ENCODE results near the gene NANS.
"Not testable (repeated sequence)": the region's sequence is repeated elsewhere in the genome, so short reads cannot be mapped to it uniquely, and the experiment has no call there.

The NANS gene

DNA sequence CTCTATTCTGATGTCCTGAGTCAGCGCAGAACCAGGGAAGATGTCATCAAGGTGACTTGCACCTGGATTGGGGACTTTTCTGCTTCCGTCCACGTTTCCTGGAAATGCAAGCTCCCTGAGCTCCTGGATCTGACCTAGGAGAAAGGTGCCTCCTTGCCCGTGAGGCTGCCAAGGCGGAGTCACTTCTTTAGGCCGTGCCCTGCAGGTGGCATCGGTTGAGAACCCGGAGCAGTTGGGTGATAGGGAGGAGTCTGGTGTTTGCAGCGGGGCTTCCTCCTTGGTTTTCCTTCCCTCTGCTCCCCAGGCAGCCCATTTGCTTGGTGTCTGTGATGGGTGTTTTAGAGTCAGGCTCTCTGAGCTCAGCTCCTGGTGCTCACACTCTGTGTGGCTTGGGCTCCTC is 15.2 kb downstream of the NANS start:
- TF ChIP-seq, protein P1, sequence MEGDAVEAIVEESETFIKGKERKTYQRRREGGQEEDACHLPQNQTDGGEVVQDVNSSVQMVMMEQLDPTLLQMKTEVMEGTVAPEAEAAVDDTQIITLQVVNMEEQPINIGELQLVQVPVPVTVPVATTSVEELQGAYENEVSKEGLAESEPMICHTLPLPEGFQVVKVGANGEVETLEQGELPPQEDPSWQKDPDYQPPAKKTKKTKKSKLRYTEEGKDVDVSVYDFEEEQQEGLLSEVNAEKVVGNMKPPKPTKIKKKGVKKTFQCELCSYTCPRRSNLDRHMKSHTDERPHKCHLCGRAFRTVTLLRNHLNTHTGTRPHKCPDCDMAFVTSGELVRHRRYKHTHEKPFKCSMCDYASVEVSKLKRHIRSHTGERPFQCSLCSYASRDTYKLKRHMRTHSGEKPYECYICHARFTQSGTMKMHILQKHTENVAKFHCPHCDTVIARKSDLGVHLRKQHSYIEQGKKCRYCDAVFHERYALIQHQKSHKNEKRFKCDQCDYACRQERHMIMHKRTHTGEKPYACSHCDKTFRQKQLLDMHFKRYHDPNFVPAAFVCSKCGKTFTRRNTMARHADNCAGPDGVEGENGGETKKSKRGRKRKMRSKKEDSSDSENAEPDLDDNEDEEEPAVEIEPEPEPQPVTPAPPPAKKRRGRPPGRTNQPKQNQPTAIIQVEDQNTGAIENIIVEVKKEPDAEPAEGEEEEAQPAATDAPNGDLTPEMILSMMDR (conservative IDR thresholded peaks at IDR 0.05; ENCODE audit: low read depth, low read length), result no peak
- Histone ChIP-seq H2AFZ (ENCODE audit: low read depth) (no peak overlapping the region), H3K4me3 (IDR thresholded peaks at IDR 0.05; ENCODE audit: insufficient read depth, low read depth, low read length) (no peak overlapping the region), H4K20me1 (ENCODE audit: insufficient read depth) (no peaks in the 10 kb centered on the region), H3K36me3 (ENCODE audit: insufficient read depth) (no peaks in the 10 kb centered on the region), H3K9ac (no peak overlapping the region), H3K4me2 (no peak overlapping the region), H3K27ac (no peak overlapping the region), H3K79me2 (ENCODE audit: insufficient read depth, low read depth) (peaks cover 5% of the 10 kb centered on the region; the same call in 1 of the 2 replicates), H3K4me1 (ENCODE audit: low read depth, poor library complexity, severe bottlenecking) (peaks cover 13% of the 10 kb centered on the region), H3K27me3 (ENCODE audit: insufficient read depth, low read depth) (no peaks in the 10 kb centered on the region)

DNA sequence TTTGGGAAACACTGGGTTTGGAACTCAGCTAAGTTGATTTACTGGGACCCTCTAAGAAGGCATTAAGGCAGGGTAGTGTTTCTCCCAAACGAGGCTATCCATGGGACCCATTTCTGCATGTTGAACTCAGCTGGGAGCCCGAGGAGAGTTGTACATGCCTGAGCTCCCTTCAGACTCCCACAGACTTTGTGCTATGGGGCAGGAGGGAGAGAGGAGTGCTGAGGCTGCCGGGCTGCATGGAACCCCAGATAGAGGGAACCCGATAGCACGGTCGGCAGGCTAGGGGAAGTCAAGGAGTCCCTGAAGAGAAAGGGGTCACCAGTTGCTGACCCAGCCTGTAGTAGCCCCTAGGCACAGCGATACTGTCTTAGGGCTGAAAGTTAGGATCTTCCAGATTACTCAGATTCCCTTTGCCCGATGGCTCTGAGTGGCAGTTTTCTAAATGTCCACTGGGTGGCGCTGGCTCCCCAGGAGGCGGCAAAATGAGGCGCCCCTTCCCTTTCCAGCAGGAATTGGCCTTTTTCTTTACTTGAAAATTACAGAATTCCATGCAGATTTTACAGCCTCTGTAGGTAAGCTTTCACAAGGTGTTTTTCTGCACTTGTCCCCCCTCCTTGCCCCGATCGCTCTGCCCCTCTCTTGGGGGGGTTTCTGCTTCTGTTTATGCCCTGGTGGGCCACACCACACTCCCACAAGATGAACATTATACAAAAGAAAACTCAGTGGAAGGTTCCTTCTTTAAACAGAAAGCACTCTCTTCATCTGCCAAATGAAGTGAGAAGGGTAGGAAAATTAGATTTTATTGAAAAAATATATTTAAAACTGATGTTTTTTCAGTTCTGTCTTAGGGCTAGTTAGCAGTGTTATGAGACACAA is 17.8 kb downstream of the NANS start:
- H3K36me3 ChIP-seq (ENCODE audit: insufficient read depth), result no peaks in the 10 kb centered on the region
- no peak overlapping the region for H2AFZ ChIP-seq (ENCODE audit: low read depth)
- no peak overlapping the region for H3K4me3 ChIP-seq (IDR thresholded peaks at IDR 0.05; ENCODE audit: insufficient read depth, low read depth, low read length)
- H3K9ac ChIP-seq, result no peak overlapping the region
- H3K4me1 ChIP-seq (ENCODE audit: low read depth, poor library complexity, severe bottlenecking), result peaks cover 13% of the 10 kb centered on the region
- no peaks in the 10 kb centered on the region for H4K20me1 ChIP-seq (ENCODE audit: insufficient read depth)
- H3K27ac ChIP-seq, result no peak overlapping the region
- TF ChIP-seq, protein P1 (conservative IDR thresholded peaks at IDR 0.05; ENCODE audit: low read depth, low read length), result peak; percentile 97
- peaks cover 4% of the 10 kb centered on the region; the same call in 1 of the 2 replicates for H3K79me2 ChIP-seq (ENCODE audit: insufficient read depth, low read depth)
- no peaks in the 10 kb centered on the region for H3K27me3 ChIP-seq (ENCODE audit: insufficient read depth, low read depth)
- peak overlapping the region; percentile 37; the same call in 1 of the 2 replicates for H3K4me2 ChIP-seq

DNA sequence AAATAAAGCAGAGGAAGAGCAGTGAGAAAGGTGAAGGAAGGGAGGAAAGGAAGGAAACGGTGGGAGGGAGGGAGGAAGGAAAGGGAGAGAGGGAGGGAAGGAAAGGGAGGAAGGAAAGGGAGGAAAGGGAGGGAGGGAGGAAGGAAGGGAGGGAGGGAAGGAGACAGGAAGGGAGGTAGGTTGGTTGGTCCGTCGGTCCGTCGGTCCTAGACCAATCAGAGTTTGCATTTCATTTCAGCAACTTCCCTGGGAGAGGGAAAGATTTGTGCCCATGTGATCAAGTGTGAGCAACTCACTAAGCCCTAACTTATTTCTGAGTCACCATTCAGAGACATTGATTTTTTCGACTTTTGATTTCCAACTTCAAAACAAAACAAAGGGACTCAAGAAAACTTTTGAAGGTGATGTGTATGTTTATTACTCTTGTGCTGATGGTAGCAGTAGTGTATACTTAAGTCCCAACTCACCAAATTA is 18.8 kb downstream of the NANS start:
- Histone ChIP-seq H3K4me2 (no peak overlapping the region), H3K4me1 (ENCODE audit: low read depth, poor library complexity, severe bottlenecking) (peaks cover 13% of the 10 kb centered on the region), H3K27ac (no peak overlapping the region), H3K9ac (no peak overlapping the region), H2AFZ (ENCODE audit: low read depth) (no peak overlapping the region), H3K36me3 (ENCODE audit: insufficient read depth) (no peaks in the 10 kb centered on the region; the same call in 1 of the 2 replicates), H3K79me2 (ENCODE audit: insufficient read depth, low read depth) (no peaks in the 10 kb centered on the region; the same call in 1 of the 2 replicates), H3K27me3 (ENCODE audit: insufficient read depth, low read depth) (no peaks in the 10 kb centered on the region), H4K20me1 (ENCODE audit: insufficient read depth) (no peaks in the 10 kb centered on the region), H3K4me3 (IDR thresholded peaks at IDR 0.05; ENCODE audit: insufficient read depth, low read depth, low read length) (no peak overlapping the region)
- TF ChIP-seq, protein P1 (conservative IDR thresholded peaks at IDR 0.05; ENCODE audit: low read depth, low read length), result no peak

DNA sequence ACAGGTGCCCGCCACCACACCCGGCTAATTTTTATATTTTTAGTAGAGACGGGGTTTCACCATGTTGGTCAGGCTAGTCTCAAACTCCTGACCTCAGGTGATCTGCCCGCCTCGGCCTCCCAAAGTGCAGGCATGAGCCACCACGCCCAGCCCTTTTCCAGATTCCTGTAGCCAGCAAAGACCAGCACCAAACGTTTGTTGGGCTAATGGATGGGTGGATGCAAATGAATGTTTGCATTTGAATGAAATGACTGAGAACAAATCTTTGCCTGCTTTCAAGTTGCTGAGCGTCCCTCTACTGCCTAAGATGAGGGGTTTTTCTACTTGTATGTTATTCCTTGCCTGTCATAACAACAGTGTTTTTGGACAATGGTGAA is 20.0 kb downstream of the NANS start:
- H3K4me2 ChIP-seq; H3K27ac ChIP-seq; H4K20me1 ChIP-seq (ENCODE audit: insufficient read depth); H3K79me2 ChIP-seq (ENCODE audit: insufficient read depth, low read depth); H2AFZ ChIP-seq (ENCODE audit: low read depth); H3K27me3 ChIP-seq (ENCODE audit: insufficient read depth, low read depth); H3K9ac ChIP-seq; H3K36me3 ChIP-seq (ENCODE audit: insufficient read depth); H3K4me3 ChIP-seq (IDR thresholded peaks at IDR 0.05; ENCODE audit: insufficient read depth, low read depth, low read length): not testable (repeated sequence)
- H3K4me1 ChIP-seq (ENCODE audit: low read depth, poor library complexity, severe bottlenecking), result peaks cover 13% of the 10 kb centered on the region

DNA sequence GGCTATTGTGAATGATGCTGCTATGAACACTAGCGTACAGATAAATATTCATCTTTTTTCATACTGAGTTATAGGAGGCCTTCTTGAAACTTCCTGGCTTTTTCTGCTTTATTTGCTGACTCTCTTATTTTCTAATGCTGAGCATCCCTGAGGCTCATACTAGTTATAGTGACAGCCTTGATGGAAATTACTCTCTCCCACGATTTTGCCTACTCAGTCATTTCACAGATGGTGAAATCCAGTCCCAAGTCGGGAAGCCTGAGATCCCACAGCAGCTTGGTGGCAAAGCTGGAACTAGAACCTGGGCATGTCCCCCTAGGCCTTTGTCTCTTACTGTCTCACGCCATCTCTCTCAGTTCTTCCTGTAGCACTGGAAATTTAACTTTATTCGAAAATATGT is 22.4 kb downstream of the NANS start:
- H3K4me1 ChIP-seq (ENCODE audit: low read depth, poor library complexity, severe bottlenecking), result peaks cover 29% of the 10 kb centered on the region

More for the DNA sequence above, 22.4 kb downstream of the NANS start:
- no peak overlapping the region for H2AFZ ChIP-seq (ENCODE audit: low read depth)
- no peak overlapping the region for H3K9ac ChIP-seq
- no peak overlapping the region for H3K4me2 ChIP-seq
- no peaks in the 10 kb centered on the region for H4K20me1 ChIP-seq (ENCODE audit: insufficient read depth)
- H3K4me3 ChIP-seq (IDR thresholded peaks at IDR 0.05; ENCODE audit: insufficient read depth, low read depth, low read length), result no peak overlapping the region
- H3K79me2 ChIP-seq (ENCODE audit: insufficient read depth, low read depth), result no peaks in the 10 kb centered on the region; the same call in 1 of the 2 replicates
- no peaks in the 10 kb centered on the region; the same call in 1 of the 2 replicates for H3K36me3 ChIP-seq (ENCODE audit: insufficient read depth)
- TF ChIP-seq, protein P1 (conservative IDR thresholded peaks at IDR 0.05; ENCODE audit: low read depth, low read length), result no peak
- H3K27ac ChIP-seq, result no peak overlapping the region
- no peaks in the 10 kb centered on the region for H3K27me3 ChIP-seq (ENCODE audit: insufficient read depth, low read depth)
